AG04449 (cell line): Measurements from ENCODE around the gene PRPSAP1.

Source experiments
- CTCF ChIA-PET: fragments of 350-600 bp; formaldehyde crosslinking; extraction: SDS; loops from one replicate; lab custom pipeline; 2021; ENCODE audit warnings: antibody characterized with exemption; lab: Yijun Ruan, JAX
- POLR2A ChIA-PET: fragments of 400-600, 350-600 bp; formaldehyde crosslinking; extraction: SDS; loops from one replicate; lab custom pipeline; 2020; ENCODE audit warnings: antibody characterized with exemption, inconsistent platforms; lab: Yijun Ruan, JAX
- DNase-seq: peaks from one replicate; pipeline ENCODE4 v3.0.0-alpha.2; 2010; ENCODE audit warnings: low read depth, low spot score
- H3K4me3 ChIP-seq: 2 replicates; pipeline ENCODE4 v1.5.1; 2011; ENCODE audit warnings: low read depth, mild to moderate bottlenecking, control low read depth, low read length
- CTCF ChIP-seq: IDR thresholded peaks from one replicate; pipeline ENCODE4 v1.5.1; 2011; ENCODE audit warnings: mild to moderate bottlenecking, moderate library complexity, low read length, control low read depth, inconsistent platforms; ENCODE audit not compliant: insufficient read depth; ENCODE audit errors: missing control alignments

PRPSAP1 gene

GRCh38 chr17:76337413-76337777 is 16.3 kb downstream of the PRPSAP1 start:
- no peak overlapping the region for H3K4me3 ChIP-seq
- no peak for DNase-seq
- CTCF ChIA-PET = interaction anchor here (1.2 to 3.8 kb wide), 9 partner anchors 16 to 77 kb away, joined by 3 to 20 read pairs (median 6); partner anchors contain the start of genes PRPSAP1 and SPHK1
- POLR2A ChIA-PET = no interaction called here
- TF ChIP-seq CTCF = no peak

- DNase-seq = no peak
- POLR2A ChIA-PET = no interaction called here
- H3K4me3 ChIP-seq = no peak overlapping the region
- no peak for TF ChIP-seq CTCF
- CTCF ChIA-PET = interaction anchor here (0.9 to 3.8 kb wide), 9 partner anchors 16 to 61 kb away, joined by 3 to 20 read pairs (median 6); partner anchors contain the start of genes PRPSAP1 and SPHK1
These were observed 16.8 kb downstream of the PRPSAP1 start for GRCh38 chr17:76336756-76337412.

GRCh38 chr17:76335716-76336381 is 17.9 kb downstream of the PRPSAP1 start:
- DNase-seq = no peak
- TF ChIP-seq CTCF = no peak
- H3K4me3 ChIP-seq = no peak overlapping the region
- ChIA-PET POLR2A (no interaction called here), CTCF (interaction anchor here (0.9 to 2.8 kb wide), 8 partner anchors 17 to 72 kb away, joined by 3 to 16 read pairs (median 5); partner anchors contain the start of gene PRPSAP1)

GRCh38 chr17:76333673-76334505 is 19.8 kb downstream of the PRPSAP1 start:
- no peak for TF ChIP-seq CTCF
- ChIA-PET CTCF (interaction anchor here (0.6 to 2.9 kb wide), 3 partner anchors 37 to 64 kb away, joined by 3 to 25 read pairs (median 5); no protein-coding TSS in a partner anchor), POLR2A (interaction anchor here (0.6 kb wide), 1 partner anchor 65 kb away, joined by 3 read pairs; no protein-coding TSS in a partner anchor)
- H3K4me3 ChIP-seq = no peak overlapping the region
- no peak for DNase-seq

- no peak for DNase-seq
- POLR2A ChIA-PET = no interaction called here
- CTCF ChIA-PET = interaction anchor here (0.8 to 2.1 kb wide), 3 partner anchors 14 to 68 kb away, joined by 3 to 10 read pairs (median 5); no protein-coding TSS in a partner anchor
- H3K4me3 ChIP-seq = no peak overlapping the region
- no peak for TF ChIP-seq CTCF
These were observed 22.6 kb downstream of the PRPSAP1 start for GRCh38 chr17:76331083-76331482.

GRCh38 chr17:76329664-76330063 is 24.1 kb downstream of the PRPSAP1 start:
- no peak for TF ChIP-seq CTCF
- no peak overlapping the region for H3K4me3 ChIP-seq
- ChIA-PET CTCF (interaction anchor here (0.8 to 2.1 kb wide), 8 partner anchors 22 to 129 kb away, joined by 3 to 10 read pairs (median 3); partner anchors contain the start of gene PRPSAP1), POLR2A (no interaction called here)
- DNase-seq = no peak
